Esophagus mucosa (tissue), 1 donor: ENCODE measurements around the gene TSACC. TPM values are rescaled to one million over a fixed set of nuclear protein-coding genes. Genes with fewer than 3 reads are reported as not detected.
"Not testable (repeated sequence)": the region's sequence is repeated elsewhere in the genome, so short reads cannot be mapped to it uniquely, and the experiment has no call there.

Experiments
- ATAC-seq: fragments of 200-7000 bp; cut with Tn5 transposase; one replicate; pipeline ENCODE4 v1.9.1; 2020
- total RNA-seq: library from RNA; stranded (reverse); gene quantifications from one replicate; pipeline ENCODE4 v1.2.4, GENCODE V29; 2023
- donor health status: DM: yes; HTN: yes; CAD: no.

The TSACC gene
- 0.80 TPM for total RNA-seq

DNA sequence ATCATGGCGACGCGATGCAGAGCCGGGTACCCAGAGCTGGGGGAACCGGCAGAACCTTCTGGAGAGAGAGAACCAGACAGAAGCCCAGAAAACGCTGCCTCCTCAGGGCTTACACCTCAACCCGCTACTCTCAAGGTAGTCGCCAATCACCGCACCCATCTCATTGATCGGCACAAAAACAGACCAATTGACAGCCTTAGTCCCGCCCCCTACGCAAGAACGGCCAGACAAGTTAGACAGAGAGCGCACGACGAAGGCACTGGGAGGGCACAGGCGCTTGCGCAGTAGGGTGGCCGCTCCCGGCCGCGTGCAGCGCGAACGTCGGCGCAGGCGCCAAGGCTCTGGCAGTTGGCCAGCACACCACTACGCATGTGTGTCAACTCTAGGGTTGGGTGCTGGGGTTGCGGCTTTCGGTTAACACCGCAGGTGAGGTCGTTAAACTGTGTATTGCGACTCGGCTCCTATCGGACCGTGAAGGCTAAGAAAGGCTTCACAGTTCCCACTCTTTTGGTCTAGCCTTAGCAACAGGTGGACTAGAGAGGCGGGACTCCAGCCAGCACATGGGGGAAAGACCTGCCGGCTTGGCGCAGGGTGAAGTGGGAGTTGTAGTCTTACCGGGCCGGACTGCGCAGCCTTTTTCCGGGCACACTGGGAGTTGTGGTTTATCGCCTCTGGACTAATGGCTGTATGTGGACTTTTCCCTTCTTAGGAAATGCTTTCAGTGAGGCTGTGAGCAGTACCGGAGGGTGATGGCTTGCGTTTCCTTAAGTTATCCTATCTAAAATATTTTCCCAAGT lies at the start of gene TSACC, which contains the start of gene CCT3:
Gene TSACC (plus strand): TSS at position 347 of the 797 bp plus-strand sequence. CDS start 1,232 bp downstream, outside the sequence.
Gene CCT3 (minus strand): TSS at position 113 of the 797 bp plus-strand sequence. CDS start 108 bp downstream, at position 5.
- peak; percentile 98 for ATAC-seq

- no peak for ATAC-seq
Observed at GRCh38 chr1:156289857-156290256, 48.5 kb upstream of the TSACC start.

GRCh38 chr1:156291226-156292061 lies 46.9 kb upstream of the TSACC start:
- peak; percentile 52 for ATAC-seq

DNA sequence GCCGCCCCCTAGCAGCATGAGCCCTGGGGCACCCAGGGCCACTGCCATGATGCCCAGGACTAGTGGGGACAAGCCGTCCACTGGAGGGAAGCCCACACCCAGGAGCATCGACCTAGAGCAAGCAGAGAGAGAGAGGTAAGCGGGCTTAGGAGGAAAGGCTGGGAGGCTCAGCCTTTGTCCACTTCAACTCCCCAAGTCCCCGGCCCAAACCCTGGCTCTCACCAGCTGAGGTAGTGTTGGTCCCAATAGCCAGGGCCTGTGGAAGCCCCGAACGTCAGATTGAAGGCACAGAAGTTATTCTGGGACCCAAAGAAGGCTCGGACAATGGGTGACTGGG lies 45.3 kb upstream of the TSACC start:
- peak; percentile 3 for ATAC-seq

DNA sequence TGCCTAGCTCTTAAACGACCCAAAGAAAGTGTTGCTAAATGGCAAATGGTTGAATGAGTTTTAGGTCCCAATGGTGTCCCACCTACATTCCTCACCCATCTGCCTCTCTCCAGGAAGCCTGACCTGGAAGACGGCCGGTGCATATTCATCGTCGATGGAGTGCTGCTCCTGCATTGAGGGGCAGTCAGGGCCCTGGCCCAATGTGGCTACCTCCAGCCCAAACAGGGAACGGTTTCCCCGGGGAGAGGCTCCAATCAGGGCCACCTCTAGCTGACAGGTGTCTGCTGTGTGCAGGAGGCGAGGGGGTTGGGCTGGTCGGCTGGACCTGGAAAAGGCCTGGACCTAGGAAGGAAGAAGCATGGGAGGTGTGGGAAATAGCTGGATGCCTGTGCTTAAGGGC lies 44.4 kb upstream of the TSACC start:
- no peak for ATAC-seq

DNA sequence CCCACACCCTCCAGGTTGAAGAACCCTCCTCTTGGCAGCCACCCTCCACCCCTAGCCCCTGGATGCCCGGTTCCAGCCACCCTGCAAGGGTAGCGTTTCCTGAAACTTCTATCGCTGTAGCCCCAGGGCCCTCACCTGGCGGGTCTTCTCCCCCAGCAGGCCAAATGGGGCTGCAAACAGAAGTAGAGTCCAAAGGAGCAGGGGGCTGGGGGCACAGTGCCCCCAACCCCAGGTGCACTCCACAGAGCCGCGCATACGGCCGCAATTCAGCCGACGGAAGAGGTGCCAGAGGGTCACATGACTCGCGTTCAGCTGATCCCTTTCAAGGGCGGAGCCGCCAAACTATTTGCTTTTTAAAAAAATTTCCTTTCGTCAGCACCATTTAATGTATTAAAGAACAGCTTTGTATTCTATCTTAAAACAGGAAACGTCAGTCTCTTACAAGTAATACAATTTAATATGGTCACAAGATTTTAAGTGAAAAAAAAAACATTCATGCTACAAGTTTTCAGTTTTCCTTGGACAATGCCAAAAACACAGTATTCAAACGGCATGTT lies 42.9 kb upstream of the TSACC start, which contains the start of gene GLMP:
Gene GLMP (minus strand): TSS at position 289 of the 557 bp plus-strand sequence. CDS start 34 bp downstream, at position 255.
- ATAC-seq: peak; percentile 51

DNA sequence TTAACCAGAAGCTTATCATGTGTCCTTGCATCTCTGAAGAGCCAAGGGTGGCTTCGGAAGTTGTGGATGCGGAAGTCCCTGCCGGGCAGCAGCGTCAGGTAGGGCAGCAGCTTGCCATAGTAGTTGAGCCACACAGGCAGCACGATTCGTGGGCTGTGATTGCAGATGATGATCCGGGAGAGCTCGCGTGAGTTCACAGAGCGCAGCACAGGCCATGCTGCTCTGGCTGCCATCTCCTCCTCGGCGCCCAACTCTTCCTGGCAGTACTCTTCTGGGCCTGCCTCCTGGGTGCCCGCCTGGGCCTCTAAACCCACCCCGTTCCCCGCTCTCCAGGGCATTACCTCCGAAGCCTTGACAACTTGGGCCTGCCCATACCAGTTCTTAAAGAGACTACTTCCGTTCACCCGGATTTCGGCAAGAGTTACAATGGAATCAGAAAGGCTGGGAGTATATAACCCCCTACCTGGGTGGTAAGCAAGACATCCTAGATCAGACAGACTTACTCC lies 39.4 kb upstream of the TSACC start, which contains the start of gene VHLL:
Gene VHLL (minus strand): TSS at position 456 of the 506 bp plus-strand sequence. CDS start 118 bp downstream, at position 338.
- ATAC-seq: no peak

DNA sequence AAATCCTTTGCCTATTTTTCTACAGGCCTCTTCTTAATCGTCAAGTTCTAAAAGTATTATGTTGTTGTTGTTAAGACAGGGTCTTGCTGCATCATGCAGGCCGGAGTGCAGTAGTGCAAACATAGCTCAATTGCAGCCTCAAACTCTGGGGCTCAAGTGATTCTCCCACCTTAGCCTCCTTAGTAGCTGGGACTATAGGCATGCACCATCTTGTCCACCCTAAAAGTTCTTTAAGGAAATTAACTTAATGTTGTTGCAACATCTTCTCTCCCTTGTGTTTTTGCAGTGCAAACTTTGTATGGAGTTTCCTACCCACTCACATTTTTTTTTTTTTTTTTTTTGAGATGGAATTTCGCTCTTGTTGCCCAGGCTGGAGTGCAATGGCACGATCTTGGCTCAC lies 35.1 kb upstream of the TSACC start:
- ATAC-seq: no peak

GRCh38 chr1:156305215-156305614 lies 33.1 kb upstream of the TSACC start:
- no peak for ATAC-seq

GRCh38 chr1:156308078-156308477 lies 30.2 kb upstream of the TSACC start:
- peak; percentile 52 for ATAC-seq

GRCh38 chr1:156310962-156311361 lies 27.4 kb upstream of the TSACC start:
- peak; percentile 42 for ATAC-seq

DNA sequence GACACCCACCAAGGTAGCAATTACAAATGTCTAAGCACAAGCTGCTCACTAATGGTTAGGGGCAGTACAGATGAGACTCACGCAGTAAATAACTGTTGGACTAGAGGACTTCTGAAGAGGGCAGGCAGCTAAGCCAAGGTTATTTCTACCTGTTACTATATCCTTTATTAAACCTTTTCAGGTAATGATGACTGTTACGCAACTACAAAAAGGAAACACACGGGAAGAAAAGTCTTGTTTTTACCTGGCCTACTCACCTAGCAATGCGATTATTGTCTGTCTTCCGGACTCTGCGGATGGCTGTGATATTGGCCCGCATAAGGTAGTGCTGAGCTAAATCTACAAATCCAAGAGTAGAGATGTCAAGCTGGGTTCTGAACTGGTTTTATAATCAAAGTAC lies 21.4 kb upstream of the TSACC start:
- ATAC-seq: no peak

DNA sequence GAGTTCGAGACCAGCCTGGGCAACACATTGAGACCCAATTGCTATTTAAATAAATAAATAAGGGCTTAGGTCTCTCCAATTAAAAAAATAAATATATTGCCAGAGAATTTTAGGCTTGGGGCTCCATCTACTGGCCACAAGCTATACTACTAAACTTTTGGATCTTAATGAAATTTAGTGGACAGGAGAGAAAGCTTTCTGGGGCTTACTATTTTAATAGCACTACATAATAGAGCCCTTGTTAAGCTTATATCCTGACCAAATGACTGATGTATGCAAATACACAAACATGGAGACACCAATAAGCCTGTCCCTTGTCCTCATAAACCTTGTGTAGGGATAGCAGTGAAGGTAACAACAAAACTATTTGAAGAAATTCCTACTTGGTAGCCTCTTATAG lies 18.7 kb upstream of the TSACC start:
- ATAC-seq: peak; percentile 29

- ATAC-seq: no peak
Observed at GRCh38 chr1:156320560-156320959, 17.8 kb upstream of the TSACC start.

DNA sequence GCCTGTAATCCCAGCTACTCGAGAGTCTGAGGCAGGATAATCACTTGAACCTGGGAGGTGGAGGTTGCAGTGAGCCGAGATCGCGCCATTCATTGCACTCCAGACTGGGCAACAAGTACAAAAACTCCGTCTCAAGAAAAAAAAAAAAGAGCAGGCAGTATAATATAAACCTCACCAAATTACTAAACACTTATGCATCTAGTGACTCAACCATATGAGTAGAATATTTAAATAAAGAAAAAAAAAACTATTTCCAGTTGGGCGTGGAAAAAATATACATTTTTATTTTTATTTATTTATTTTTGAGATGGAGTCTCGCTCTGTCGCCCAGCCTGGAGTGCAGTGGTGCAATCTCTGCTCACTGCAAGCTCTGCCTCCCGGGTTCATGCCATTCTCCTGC lies 15.1 kb upstream of the TSACC start:
- not testable (repeated sequence) for ATAC-seq

- no peak for ATAC-seq
Observed at GRCh38 chr1:156336242-156336641, 2.1 kb upstream of the TSACC start.

DNA sequence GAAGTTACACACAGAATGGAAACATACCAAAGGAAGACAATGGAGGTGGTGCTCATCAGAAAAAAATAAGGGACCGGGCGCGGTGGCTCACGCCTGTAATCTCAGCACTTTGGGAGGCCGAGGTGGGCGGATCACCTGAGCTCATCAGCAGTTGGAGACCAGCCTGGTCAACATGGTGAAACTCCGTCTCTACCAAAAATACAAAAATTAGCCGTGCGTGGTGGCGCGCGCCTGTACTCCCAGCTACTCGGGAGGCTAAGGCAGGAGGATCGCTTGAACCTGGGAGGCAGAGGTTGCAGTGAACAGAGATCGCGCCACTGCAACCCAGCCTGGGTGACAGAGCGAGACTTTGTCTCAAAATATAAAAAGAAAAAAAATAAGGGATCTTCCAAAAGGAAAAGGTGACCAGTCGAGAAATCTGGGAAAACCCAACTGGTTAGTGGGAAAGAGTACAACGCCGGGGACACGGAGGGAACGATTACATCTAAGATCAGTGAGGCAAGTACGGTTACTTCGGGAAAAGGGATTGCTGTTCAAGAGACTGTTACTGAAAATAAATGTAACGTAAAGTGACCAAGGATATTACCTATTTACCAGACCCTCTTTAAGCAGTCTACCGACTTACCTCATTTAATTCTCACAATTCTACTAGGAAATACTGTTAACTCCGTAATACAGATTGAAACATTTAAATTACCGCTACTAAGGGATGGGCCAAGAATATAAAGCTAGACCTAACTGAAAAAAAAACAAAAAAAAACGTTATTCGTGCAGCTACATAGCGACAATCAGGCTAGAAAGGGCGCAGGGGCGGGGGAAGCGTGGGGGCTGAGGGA lies 1.1 kb upstream of the TSACC start:
- ATAC-seq: no peak

DNA sequence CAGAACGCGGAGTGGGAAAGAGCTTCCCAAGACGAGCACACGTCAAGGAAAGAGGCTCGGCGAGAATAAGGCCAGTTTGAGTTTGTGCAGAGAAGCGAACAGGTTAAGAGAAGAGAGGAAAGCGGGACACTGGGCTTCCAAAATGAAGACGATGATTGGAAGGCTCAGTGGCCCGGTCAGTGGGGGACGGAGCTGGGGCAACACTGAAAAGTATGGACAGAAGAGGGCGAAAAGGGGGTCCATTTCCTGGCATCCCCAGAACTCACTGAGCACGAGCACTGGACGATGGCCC lies 492 bp upstream of the TSACC start:
- no peak for ATAC-seq

GRCh38 chr1:156342166-156342955 lies 4.0 kb downstream of the TSACC start:
- no peak for ATAC-seq

DNA sequence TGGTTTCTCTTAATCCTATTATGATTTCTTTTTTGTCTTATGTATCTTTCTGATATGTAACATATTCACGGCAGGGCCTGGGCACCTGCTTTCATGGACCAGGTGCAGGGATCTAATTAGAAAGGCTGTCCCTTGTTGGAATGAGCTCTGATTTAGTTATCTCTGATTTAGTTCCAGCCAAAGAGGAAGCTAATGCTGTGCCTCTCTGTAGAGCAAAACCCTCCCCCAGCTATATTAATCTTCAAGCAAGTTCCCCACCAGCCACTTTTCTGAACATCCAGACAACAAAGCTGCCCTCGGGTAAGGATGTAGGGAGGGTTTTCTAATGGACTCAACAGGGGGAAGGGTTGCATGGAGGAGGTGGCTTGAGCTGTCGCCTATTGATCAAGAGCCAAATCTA lies 6.1 kb downstream of the TSACC start:
- ATAC-seq: no peak

DNA sequence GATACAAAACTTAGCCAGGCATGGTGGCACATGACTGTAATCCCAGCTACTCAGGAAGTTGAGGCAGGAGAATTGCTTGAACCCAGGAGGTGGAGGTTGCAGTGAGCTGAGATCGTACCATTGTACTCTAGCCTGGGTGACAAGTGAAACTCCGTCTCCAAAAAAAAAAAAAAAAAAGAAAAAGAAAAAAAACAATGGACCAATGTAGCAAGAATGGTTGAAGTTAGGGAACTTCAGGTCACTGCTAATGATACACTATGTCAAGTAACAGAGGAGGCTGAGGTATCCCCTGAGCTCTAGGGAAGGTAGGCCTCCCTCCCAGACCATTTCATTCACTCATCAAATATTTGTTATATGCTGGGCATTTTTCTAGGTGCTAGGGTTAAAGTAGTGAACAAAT lies 7.7 kb downstream of the TSACC start:
- not testable (repeated sequence) for ATAC-seq
